Measurements from ENCODE around the gene LIPT2. TPM values are rescaled to one million over a fixed set of nuclear protein-coding genes. Genes with fewer than 3 reads are reported as not detected.

The LIPT2 gene
- total RNA-seq, 1 experiment from 2014 or later: 8.2 TPM

DNA sequence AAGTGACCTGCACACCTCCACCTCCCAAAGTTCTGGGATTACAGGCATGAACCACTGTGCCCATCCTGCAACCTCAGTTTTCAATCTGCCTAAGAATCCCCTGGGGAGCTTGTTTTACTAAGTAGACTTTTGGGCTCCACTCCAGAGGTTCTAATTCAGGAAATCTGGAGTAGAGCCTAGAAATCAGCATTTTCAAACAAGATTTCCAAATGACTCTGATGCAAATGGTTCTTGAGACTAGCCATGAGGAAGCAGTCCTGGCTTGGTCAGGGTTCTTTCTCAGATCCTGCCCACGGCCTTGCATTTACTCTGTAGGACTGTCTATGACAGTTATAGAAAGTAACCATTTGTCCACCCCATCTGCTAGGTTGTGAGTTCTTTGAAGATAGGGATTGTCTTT, 24.6 kb downstream of the LIPT2 start:
- peaks cover 22% of the 10 kb centered on the region for H3K27me3 Mint-ChIP-seq (ENCODE audit: low read depth)
- Histone ChIP-seq H3K56ac (ENCODE audit: insufficient read length, low read depth, low read length) (no peak overlapping the region), H2BK120ac (ENCODE audit: low read depth, low read length, poor library complexity, severe bottlenecking) (no peak overlapping the region), H4K5ac (ENCODE audit: insufficient read length, low read depth, low read length) (no peak overlapping the region), H4K8ac (replicated peaks; ENCODE audit: insufficient read length, low read depth, low read length) (no peak overlapping the region), H3K23ac (ENCODE audit: insufficient read length, low read depth, low read length) (no peak overlapping the region), H3K27ac (ENCODE audit: insufficient read length, low read depth, low read length) (no peak overlapping the region), H3K4ac (ENCODE audit: low read depth, low read length) (no peak overlapping the region), H4K91ac (ENCODE audit: insufficient read length, low read depth, low read length) (no peak overlapping the region), H3K9me3 (ENCODE audit: control insufficient read depth, low read depth, low read length) (no peaks in the 10 kb centered on the region), H2AFZ (ENCODE audit: low read length) (no peak overlapping the region), H3K23me2 (ENCODE audit: insufficient read length, low read depth, low read length, poor library complexity, severe bottlenecking) (peaks cover 3% of the 10 kb centered on the region), H4K20me1 (ENCODE audit: control insufficient read depth, insufficient read depth, insufficient read length) (no peaks in the 10 kb centered on the region), H3T11ph (ENCODE audit: low read length) (no peak overlapping the region), H2BK15ac (ENCODE audit: low read depth, low read length) (no peak overlapping the region), H3K14ac (ENCODE audit: insufficient read depth, low read length) (no peak overlapping the region), H3K4me1 (ENCODE audit: insufficient read depth, low read length) (peaks cover 4% of the 10 kb centered on the region; the same call in 1 of the 2 replicates), H3K27me3 (ENCODE audit: insufficient read depth, low read length) (no peaks in the 10 kb centered on the region), H2BK20ac (ENCODE audit: low read depth, low read length, poor library complexity, severe bottlenecking) (no peak overlapping the region), H2AK5ac (ENCODE audit: insufficient read length, low read length) (no peak overlapping the region), H2BK12ac (ENCODE audit: insufficient read length, low read depth, low read length) (no peak overlapping the region), H3K9ac (ENCODE audit: extremely low read depth, insufficient read length, low read length) (no peak overlapping the region), H3K18ac (ENCODE audit: insufficient read length, low read depth, low read length) (no peak overlapping the region), H3K4me2 (ENCODE audit: insufficient read depth, insufficient read length, low read length) (no peak overlapping the region), H3K79me1 (ENCODE audit: insufficient read depth, low read depth, low read length, poor library complexity, severe bottlenecking) (no peaks in the 10 kb centered on the region), H2BK5ac (ENCODE audit: insufficient read length, low read length) (no peak overlapping the region), H3K79me2 (ENCODE audit: insufficient read depth, low read length) (no peaks in the 10 kb centered on the region)
- WGBS (ENCODE audit: extremely low coverage, insufficient read length, low lambda C conversion rate): no CpG with 5 or more reads among the region's 1 CpG
- H3K4me3 Mint-ChIP-seq: no peak overlapping the region
- H3K36me3 Mint-ChIP-seq (ENCODE audit: insufficient read depth in 1 of 3, low read depth in 3 of 3): no peaks in the 10 kb centered on the region; a peak in 2 of 7 replicates
- no peak overlapping the region for H3K27ac Mint-ChIP-seq
- no peak for DNase-seq
- H3K4me1 Mint-ChIP-seq: peaks cover 12 to 24% of the 10 kb centered on the region in 2 experiments
- no peaks in the 10 kb centered on the region for H3K9me3 Mint-ChIP-seq
- TF ChIP-seq, protein P1, sequence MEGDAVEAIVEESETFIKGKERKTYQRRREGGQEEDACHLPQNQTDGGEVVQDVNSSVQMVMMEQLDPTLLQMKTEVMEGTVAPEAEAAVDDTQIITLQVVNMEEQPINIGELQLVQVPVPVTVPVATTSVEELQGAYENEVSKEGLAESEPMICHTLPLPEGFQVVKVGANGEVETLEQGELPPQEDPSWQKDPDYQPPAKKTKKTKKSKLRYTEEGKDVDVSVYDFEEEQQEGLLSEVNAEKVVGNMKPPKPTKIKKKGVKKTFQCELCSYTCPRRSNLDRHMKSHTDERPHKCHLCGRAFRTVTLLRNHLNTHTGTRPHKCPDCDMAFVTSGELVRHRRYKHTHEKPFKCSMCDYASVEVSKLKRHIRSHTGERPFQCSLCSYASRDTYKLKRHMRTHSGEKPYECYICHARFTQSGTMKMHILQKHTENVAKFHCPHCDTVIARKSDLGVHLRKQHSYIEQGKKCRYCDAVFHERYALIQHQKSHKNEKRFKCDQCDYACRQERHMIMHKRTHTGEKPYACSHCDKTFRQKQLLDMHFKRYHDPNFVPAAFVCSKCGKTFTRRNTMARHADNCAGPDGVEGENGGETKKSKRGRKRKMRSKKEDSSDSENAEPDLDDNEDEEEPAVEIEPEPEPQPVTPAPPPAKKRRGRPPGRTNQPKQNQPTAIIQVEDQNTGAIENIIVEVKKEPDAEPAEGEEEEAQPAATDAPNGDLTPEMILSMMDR (conservative IDR thresholded peaks at IDR 0.05): no peak

Measured in H9 (cell line).